NCI-H460 (cell line): ENCODE measurements around the gene DTNB. TPM values are rescaled to one million over a fixed set of nuclear protein-coding genes. Genes with fewer than 3 reads are reported as not detected.
"Not testable (repeated sequence)": the region's sequence is repeated elsewhere in the genome, so short reads cannot be mapped to it uniquely, and the experiment has no call there.

Experiments used
- DNase-seq: peaks from one replicate; pipeline ENCODE4 v3.0.0-alpha.2; 2016; ENCODE audit warnings: low read depth; ENCODE audit errors: extremely low read depth
- total RNA-seq: library from RNA; depleted of rRNA; stranded (reverse); fragments of >200 nt; shearing (Covaris generic); gene quantifications from 2 replicates; pipeline ENCODE4 v1.2.3, GENCODE V29; 2014

The DTNB gene
- total RNA-seq, 1 experiment from 2014 or later = 10.7 TPM

GRCh38 chr2:25549571-25549970 lies 123.8 kb downstream of the DTNB start:
- DNase-seq = not testable (repeated sequence)

- DNase-seq = no peak
Measured at GRCh38 chr2:25548601-25549000, 124.8 kb downstream of the DTNB start.

DNA sequence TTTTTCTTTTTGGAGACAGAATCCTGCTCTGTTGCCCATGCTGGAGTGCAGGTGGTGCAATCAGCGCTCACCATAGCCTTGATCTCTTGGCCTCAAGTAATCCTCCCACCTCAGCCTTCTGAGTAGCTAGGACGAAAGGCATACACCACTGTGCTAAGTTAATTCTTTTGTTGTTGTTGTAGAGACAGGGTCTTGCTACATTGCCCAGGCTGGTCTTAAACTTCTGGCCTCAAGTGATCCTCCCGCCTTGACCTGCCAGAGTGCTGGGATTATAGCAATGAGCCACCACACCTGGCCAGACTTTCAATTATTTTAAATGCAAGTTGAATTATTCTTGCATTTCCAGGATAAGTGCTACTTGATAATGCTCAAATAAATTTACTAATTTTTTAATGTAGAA lies 126.5 kb downstream of the DTNB start:
- DNase-seq = no peak

- no peak for DNase-seq
Measured at GRCh38 chr2:25545899-25546298, 127.5 kb downstream of the DTNB start.

GRCh38 chr2:25544445-25544844 lies 128.9 kb downstream of the DTNB start:
- DNase-seq = no peak

- DNase-seq = no peak
Measured at GRCh38 chr2:25543939-25544338, 129.4 kb downstream of the DTNB start.

DNA sequence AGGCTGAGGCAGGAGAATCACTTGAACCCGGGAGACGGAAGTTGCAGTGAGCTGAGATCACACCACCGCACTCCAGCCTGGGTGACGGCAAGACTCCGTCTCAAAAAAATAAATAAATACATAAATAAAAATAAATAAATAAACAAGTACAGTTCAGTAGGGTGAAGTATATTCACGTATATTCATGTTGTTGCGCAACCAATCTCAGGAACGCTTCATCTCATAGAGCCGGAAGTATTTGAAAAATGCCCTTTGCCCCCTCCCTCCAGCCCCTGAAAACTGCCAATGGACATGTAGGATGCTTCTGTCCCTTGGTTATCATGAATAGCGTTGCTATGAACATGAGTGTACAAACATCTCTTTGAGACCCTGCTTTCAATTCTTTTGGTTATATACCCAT lies 132.0 kb downstream of the DTNB start:
- no peak for DNase-seq

GRCh38 chr2:25539136-25539535 lies 134.2 kb downstream of the DTNB start:
- DNase-seq = no peak

- DNase-seq = peak; percentile 26
Measured at GRCh38 chr2:25537526-25537925, 135.9 kb downstream of the DTNB start.

GRCh38 chr2:25535411-25536289 lies 137.7 kb downstream of the DTNB start:
- not testable (repeated sequence) for DNase-seq

DNA sequence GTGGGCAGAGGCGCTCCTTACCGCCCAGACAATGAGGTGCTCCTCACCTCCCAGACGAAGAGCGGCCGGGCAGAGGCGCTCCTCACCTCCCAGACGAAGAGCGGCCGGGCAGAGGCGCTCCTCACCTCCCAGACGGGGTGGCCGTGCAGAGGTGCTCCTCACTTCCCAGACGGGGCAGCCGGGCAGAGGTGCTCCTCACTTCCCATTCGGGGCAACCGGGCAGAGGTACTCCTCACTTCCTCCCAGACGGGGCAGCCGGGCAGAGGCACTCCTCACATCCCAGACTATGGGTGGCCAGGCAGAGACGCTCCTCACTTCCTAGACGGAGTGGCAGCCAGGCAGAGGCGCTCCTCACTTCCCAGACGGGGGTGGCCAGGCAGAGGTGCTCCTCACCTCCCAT lies 138.4 kb downstream of the DTNB start:
- DNase-seq = not testable (repeated sequence)

DNA sequence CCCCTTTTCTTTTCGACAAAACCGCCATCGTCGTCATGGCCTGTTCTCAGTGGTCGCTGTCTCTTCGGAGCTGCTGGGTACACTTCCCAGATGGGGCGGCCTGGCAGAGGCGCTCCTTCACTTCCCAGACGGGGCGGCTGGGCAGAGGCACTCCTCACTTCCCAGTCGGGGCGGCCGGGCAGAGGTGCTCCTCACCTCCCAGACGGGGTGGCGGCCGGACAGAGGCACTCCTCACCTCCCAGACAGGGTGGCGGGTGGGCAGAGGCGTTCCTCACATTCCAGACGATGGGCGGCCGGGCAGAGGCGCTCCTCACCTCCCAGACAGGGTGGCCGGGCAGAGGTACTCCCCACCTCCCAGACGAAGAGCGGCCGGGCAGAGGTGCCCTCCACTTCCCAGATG lies 138.9 kb downstream of the DTNB start:
- no peak for DNase-seq

DNA sequence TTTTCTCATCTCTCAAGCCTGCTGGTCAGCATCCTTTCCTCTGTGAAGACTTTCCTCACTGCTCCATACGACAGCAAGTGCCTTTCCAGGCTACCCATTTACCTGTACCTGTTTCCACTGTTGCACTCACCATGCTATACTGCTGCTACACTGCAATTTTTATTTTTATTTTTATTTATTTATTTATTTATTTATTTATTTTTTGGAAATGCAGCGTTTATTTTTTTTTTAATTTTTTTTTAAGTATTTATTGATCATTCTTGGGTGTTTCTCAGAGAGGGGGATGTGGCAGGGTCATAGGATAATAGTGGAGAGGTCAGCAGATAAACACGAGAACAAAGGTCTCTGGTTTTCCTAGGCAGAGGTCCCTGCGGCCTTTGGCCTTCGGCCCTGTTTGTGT lies 139.6 kb downstream of the DTNB start:
- not testable (repeated sequence) for DNase-seq

DNA sequence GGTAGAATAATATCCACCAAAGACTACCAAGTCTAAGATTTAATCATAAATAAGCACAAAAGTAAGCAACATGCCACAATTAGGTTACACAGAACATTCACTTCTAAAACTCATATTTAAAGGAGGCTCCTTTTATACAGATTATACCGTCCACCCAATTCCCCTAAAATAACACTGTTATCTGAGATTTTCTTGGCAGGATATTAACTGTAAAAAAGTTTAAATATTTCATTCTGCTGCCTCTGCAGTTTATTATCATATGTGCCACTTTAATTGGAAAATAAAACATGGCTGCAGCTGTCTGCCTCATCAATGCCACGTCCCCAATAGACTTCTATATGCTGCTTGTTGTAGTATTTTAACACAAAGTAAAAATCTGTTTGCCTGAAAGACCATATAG lies 140.9 kb downstream of the DTNB start:
- no peak for DNase-seq

DNA sequence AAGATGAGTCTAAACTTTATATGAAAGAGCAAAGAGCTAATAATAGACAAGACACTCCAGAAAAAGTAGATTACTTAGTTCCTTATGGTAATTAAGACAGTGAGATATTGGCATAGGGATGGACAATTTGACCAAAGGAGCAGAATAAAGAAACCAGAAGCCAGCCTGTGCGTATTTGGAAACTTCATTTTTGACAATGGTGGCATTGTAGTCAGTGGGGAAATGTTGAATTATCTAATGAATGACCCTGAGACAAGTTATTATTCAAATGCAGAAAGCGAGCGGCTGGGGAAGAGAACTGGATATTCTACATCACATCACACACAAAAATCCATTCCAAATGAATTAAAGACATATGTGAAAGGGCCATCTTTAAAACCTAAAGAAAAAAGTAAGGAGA lies 144.3 kb downstream of the DTNB start:
- no peak for DNase-seq

GRCh38 chr2:25528173-25528572 lies 145.2 kb downstream of the DTNB start:
- DNase-seq = no peak

DNA sequence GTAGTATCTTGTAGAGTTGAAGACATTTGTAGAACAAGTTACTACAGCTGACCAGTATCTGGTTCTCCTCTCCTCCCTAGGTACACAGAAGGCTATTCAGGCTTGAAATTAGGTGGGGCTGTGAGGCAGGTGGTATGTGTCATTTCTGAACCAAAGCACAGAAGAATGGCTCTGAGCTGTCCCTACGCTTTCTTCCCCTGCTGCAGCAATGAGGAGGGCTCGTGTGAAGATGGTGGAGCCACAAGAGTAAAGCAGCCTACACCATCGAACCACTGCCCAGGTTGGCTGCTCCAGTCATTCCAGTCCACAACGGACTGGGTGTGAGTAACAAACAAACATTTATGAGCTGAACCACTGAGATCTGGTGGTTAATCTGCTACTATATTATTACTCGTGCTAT lies 148.9 kb downstream of the DTNB start:
- DNase-seq = no peak

DNA sequence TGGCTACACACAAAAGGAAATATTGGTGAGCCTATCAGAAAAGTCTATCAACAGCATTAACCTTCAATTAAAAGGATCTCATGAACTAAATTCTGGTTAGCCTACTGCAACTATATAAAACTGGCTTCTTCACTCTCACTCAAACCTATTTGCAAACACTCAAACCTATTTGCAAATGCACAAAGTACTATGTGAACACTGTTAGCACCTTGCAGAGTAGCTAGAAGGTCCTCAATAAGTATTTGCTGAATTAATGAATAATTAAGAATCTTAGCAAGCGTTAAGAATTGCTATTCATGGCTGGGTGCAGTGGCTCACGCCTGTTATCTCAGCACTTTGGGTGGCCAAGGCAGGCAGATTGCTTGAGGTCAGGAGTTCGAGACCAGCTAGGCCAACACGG lies 150.3 kb downstream of the DTNB start:
- DNase-seq = no peak

- peak; percentile 45 for DNase-seq
Measured at GRCh38 chr2:25521665-25522387, 151.6 kb downstream of the DTNB start.

GRCh38 chr2:25521126-25521525 lies 152.3 kb downstream of the DTNB start:
- DNase-seq = no peak

GRCh38 chr2:25517701-25518100 lies 155.7 kb downstream of the DTNB start:
- DNase-seq = no peak

GRCh38 chr2:25514043-25514637 lies 159.2 kb downstream of the DTNB start:
- no peak for DNase-seq
